ENCODE results near the gene ITGB6.

ITGB6 gene

GRCh38 chr2:160222546-160223283, 22.6 kb upstream of the ITGB6 start:
- H3K4me3 ChIP-seq (replicated peaks; ENCODE audit: low read depth, low read length), result no peak overlapping the region
- no peak for TF ChIP-seq CTCF (IDR thresholded peaks at IDR 0.05; ENCODE audit: low read length, missing control alignments)
- no peak for DNase-seq (ENCODE audit: low read depth)

GRCh38 chr2:160221391-160222276, 21.6 kb upstream of the ITGB6 start:
- DNase-seq (ENCODE audit: low read depth), result peak; percentile 59
- H3K4me3 ChIP-seq (replicated peaks; ENCODE audit: low read depth, low read length), result no peak overlapping the region
- no peak for TF ChIP-seq CTCF (IDR thresholded peaks at IDR 0.05; ENCODE audit: low read length, missing control alignments)

- TF ChIP-seq CTCF (IDR thresholded peaks at IDR 0.05; ENCODE audit: low read length, missing control alignments), result no peak
- no peak for DNase-seq (ENCODE audit: low read depth)
- no peak overlapping the region for H3K4me3 ChIP-seq (replicated peaks; ENCODE audit: low read depth, low read length)
Measured at GRCh38 chr2:160220545-160221009, 20.5 kb upstream of the ITGB6 start.

- no peak overlapping the region for H3K4me3 ChIP-seq (replicated peaks; ENCODE audit: low read depth, low read length)
- no peak for DNase-seq (ENCODE audit: low read depth)
- TF ChIP-seq CTCF (IDR thresholded peaks at IDR 0.05; ENCODE audit: low read length, missing control alignments), result no peak
Measured at GRCh38 chr2:160220026-160220425, 20.0 kb upstream of the ITGB6 start.

GRCh38 chr2:160214461-160215445, 14.7 kb upstream of the ITGB6 start:
- DNase-seq (ENCODE audit: low read depth), result peak; percentile 88
- no peak for TF ChIP-seq CTCF (IDR thresholded peaks at IDR 0.05; ENCODE audit: low read length, missing control alignments)
- no peak overlapping the region for H3K4me3 ChIP-seq (replicated peaks; ENCODE audit: low read depth, low read length)

GRCh38 chr2:160213511-160213910, 13.4 kb upstream of the ITGB6 start:
- no peak for DNase-seq (ENCODE audit: low read depth)
- no peak for TF ChIP-seq CTCF (IDR thresholded peaks at IDR 0.05; ENCODE audit: low read length, missing control alignments)
- H3K4me3 ChIP-seq (replicated peaks; ENCODE audit: low read depth, low read length), result no peak overlapping the region

All from fibroblast of pulmonary artery (primary cell).